Keratinocyte (primary cell): ENCODE measurements around the gene ZFP64.
"Not testable (repeated sequence)": the region's sequence is repeated elsewhere in the genome, so short reads cannot be mapped to it uniquely, and the experiment has no call there.

Source experiments
- EZH2 ChIP-seq: IDR thresholded peaks from one replicate; pipeline ENCODE4 v1.6.1; 2012; ENCODE audit warnings: inconsistent platforms, mild to moderate bottlenecking, low read length, moderate library complexity
- TF ChIP-seq, protein P1 (sequence below), 3 experiments: IDR thresholded peaks in 1 of 3; conservative IDR thresholded peaks in 1 of 3; optimal IDR thresholded peaks in 1 of 3; 2 replicates in 2 of 3; 3 replicates in 1 of 3; pipeline versions ENCODE3 to v1.5.1; 2011; ENCODE audit warnings: low read length in 3 of 3, mild to moderate bottlenecking in 3 of 3, moderate library complexity in 2 of 3, control low read depth in 1 of 3, inconsistent platforms in 1 of 3; ENCODE audit not compliant: insufficient read depth in 2 of 3; ENCODE audit errors: extremely low read depth in 1 of 3

DNA sequence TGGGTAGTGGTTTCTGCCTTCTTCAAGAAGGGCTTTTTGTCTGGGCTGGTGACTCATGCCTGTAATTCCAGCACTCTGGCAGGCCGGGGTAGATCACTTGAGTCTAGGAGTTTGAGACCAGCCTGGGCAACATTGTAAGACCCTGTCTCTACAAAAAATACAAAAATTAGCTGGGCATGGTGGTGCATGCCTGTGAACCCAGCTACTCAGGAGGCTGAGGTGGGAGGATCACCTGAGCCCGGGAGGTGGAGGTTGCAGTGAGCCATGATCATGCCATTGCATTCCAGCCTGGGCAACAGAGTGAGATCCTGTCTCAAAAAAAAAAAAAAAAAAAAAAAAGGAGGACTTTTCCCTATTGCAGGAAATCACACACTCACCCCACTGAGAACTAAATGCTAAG, 57.9 kb downstream of the ZFP64 start:
- TF ChIP-seq, protein P1, sequence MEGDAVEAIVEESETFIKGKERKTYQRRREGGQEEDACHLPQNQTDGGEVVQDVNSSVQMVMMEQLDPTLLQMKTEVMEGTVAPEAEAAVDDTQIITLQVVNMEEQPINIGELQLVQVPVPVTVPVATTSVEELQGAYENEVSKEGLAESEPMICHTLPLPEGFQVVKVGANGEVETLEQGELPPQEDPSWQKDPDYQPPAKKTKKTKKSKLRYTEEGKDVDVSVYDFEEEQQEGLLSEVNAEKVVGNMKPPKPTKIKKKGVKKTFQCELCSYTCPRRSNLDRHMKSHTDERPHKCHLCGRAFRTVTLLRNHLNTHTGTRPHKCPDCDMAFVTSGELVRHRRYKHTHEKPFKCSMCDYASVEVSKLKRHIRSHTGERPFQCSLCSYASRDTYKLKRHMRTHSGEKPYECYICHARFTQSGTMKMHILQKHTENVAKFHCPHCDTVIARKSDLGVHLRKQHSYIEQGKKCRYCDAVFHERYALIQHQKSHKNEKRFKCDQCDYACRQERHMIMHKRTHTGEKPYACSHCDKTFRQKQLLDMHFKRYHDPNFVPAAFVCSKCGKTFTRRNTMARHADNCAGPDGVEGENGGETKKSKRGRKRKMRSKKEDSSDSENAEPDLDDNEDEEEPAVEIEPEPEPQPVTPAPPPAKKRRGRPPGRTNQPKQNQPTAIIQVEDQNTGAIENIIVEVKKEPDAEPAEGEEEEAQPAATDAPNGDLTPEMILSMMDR (optimal IDR thresholded peaks at IDR 0.05 in 1 of 3, IDR thresholded peaks at IDR 0.05 in 1 of 3, conservative IDR thresholded peaks at IDR 0.05 in 1 of 3; ENCODE audit: extremely low read depth in 1 of 3, insufficient read depth in 2 of 3, low read length in 3 of 3), result not testable (repeated sequence)
- not testable (repeated sequence) for TF ChIP-seq EZH2
